ENCODE measurements around the gene RBM18. TPM values are rescaled to one million over a fixed set of nuclear protein-coding genes. Genes with fewer than 3 reads are reported as not detected.

The RBM18 gene
- polyA plus RNA-seq, 4 donors = 6.5 to 15.7 (median 8.5) TPM

- no peaks in the 10 kb centered on the region for H3K27me3 ChIP-seq (ENCODE audit: control insufficient read depth in 3 of 3, insufficient read depth in 3 of 3, low read length in 3 of 3)
- DNase-seq = no peak
- H3K27ac ChIP-seq (ENCODE audit: low read depth in 1 of 3, low read length in 2 of 3) = no peak overlapping the region
- H3K9me3 ChIP-seq (ENCODE audit: control insufficient read depth in 2 of 2, insufficient read depth in 1 of 2, low read depth in 1 of 2, low read length in 1 of 2) = no peaks in the 10 kb centered on the region
- no peak overlapping the region for H3K4me3 ChIP-seq (ENCODE audit: low read depth in 1 of 3, low read length in 3 of 3)
- H3K4me1 ChIP-seq (ENCODE audit: control insufficient read depth in 3 of 3, insufficient read depth in 2 of 3, low read depth in 1 of 3, low read length in 2 of 3) = no peaks in the 10 kb centered on the region
- H3K36me3 ChIP-seq (ENCODE audit: control insufficient read depth in 3 of 3, insufficient read depth in 2 of 3, low read depth in 1 of 3, low read length in 3 of 3) = no peaks in the 10 kb centered on the region
- no peak for FAIRE-seq
- WGBS, 3 donors = 73 to 81% (median 74%) methylated on average over 5 of the region's 5 CpGs
These were observed 72.3 kb downstream of the RBM18 start for GRCh38 chr9:122192261-122192875.

- 60 to 73% (median 72%) methylated on average over 11 of the region's 11 CpGs for WGBS, 3 donors
- Histone ChIP-seq H3K27ac (ENCODE audit: low read depth in 1 of 3, low read length in 2 of 3) (no peak overlapping the region), H3K4me3 (ENCODE audit: low read depth in 1 of 3, low read length in 3 of 3) (no peak overlapping the region), H3K4me1 (ENCODE audit: control insufficient read depth in 3 of 3, insufficient read depth in 2 of 3, low read depth in 1 of 3, low read length in 2 of 3) (no peaks in the 10 kb centered on the region), H3K9me3 (ENCODE audit: control insufficient read depth in 2 of 2, insufficient read depth in 1 of 2, low read depth in 1 of 2, low read length in 1 of 2) (no peaks in the 10 kb centered on the region), H3K27me3 (ENCODE audit: control insufficient read depth in 3 of 3, insufficient read depth in 3 of 3, low read length in 3 of 3) (no peaks in the 10 kb centered on the region), H3K36me3 (ENCODE audit: control insufficient read depth in 3 of 3, insufficient read depth in 2 of 3, low read depth in 1 of 3, low read length in 3 of 3) (no peaks in the 10 kb centered on the region)
- FAIRE-seq (no peak), DNase-seq (no peak)
These were observed 73.1 kb downstream of the RBM18 start for GRCh38 chr9:122191584-122191983.

- Histone ChIP-seq H3K4me3 (ENCODE audit: low read depth in 1 of 3, low read length in 3 of 3) (no peak overlapping the region), H3K27me3 (ENCODE audit: control insufficient read depth in 3 of 3, insufficient read depth in 3 of 3, low read length in 3 of 3) (no peaks in the 10 kb centered on the region), H3K9me3 (ENCODE audit: control insufficient read depth in 2 of 2, insufficient read depth in 1 of 2, low read depth in 1 of 2, low read length in 1 of 2) (no peaks in the 10 kb centered on the region), H3K27ac (ENCODE audit: low read depth in 1 of 3, low read length in 2 of 3) (no peak overlapping the region), H3K36me3 (ENCODE audit: control insufficient read depth in 3 of 3, insufficient read depth in 2 of 3, low read depth in 1 of 3, low read length in 3 of 3) (no peaks in the 10 kb centered on the region), H3K4me1 (ENCODE audit: control insufficient read depth in 3 of 3, insufficient read depth in 2 of 3, low read depth in 1 of 3, low read length in 2 of 3) (no peaks in the 10 kb centered on the region)
- DNase-seq (no peak), FAIRE-seq (no peak)
- 68 to 76% (median 68%) methylated on average over 12 of the region's 12 CpGs for WGBS, 3 donors
These were observed 73.9 kb downstream of the RBM18 start for GRCh38 chr9:122190597-122191381.

GRCh38 chr9:122188369-122188768 is 76.3 kb downstream of the RBM18 start:
- Histone ChIP-seq H3K27ac (ENCODE audit: low read depth in 1 of 3, low read length in 2 of 3) (no peak overlapping the region), H3K36me3 (ENCODE audit: control insufficient read depth in 3 of 3, insufficient read depth in 2 of 3, low read depth in 1 of 3, low read length in 3 of 3) (no peaks in the 10 kb centered on the region), H3K27me3 (ENCODE audit: control insufficient read depth in 3 of 3, insufficient read depth in 3 of 3, low read length in 3 of 3) (no peaks in the 10 kb centered on the region), H3K4me3 (ENCODE audit: low read depth in 1 of 3, low read length in 3 of 3) (no peak overlapping the region), H3K9me3 (ENCODE audit: control insufficient read depth in 2 of 2, insufficient read depth in 1 of 2, low read depth in 1 of 2, low read length in 1 of 2) (no peaks in the 10 kb centered on the region), H3K4me1 (ENCODE audit: control insufficient read depth in 3 of 3, insufficient read depth in 2 of 3, low read depth in 1 of 3, low read length in 2 of 3) (no peaks in the 10 kb centered on the region)
- no peak for FAIRE-seq
- WGBS, 3 donors = 88 to 92% (median 90%) methylated on average over 6 of the region's 6 CpGs
- no peak for DNase-seq

Other genes starting within 250 kb of the RBM18 start
- 1 to 10 TPM; 3.2 to 4.8 (median 3.9) TPM for gene TTLL11, start 171.5 kb downstream of the RBM18 start, polyA plus RNA-seq
- gene NDUFA8, start 105.1 kb downstream of the RBM18 start, polyA plus RNA-seq = 100 to 1,000 TPM in 3 of 4 donors, 10 to 100 TPM in 1; 68.0 to 188 (median 106) TPM
- not detected for gene MORN5, start 104.9 kb downstream of the RBM18 start, polyA plus RNA-seq
- gene LHX6, start 35.9 kb downstream of the RBM18 start, polyA plus RNA-seq = 1 to 10 TPM in 2 of 4 donors, under 1 TPM in 2; 0.27 to 7.7 (median 0.78) TPM
- 10 to 100 TPM; 46.2 to 72.7 (median 58.6) TPM for gene MRRF, start within 50 bp of the RBM18 start, polyA plus RNA-seq
- 1 to 10 TPM; 1.8 to 7.5 (median 3.9) TPM for gene PTGS1, start 106.2 kb upstream of the RBM18 start, polyA plus RNA-seq
- not detected for gene OR1J1, start 213.1 kb upstream of the RBM18 start, polyA plus RNA-seq
- not detected for gene OR1J2, start 246.0 kb upstream of the RBM18 start, polyA plus RNA-seq

Measured in small intestine (tissue), 7 donors.